NCI-H187 (cell line): ENCODE measurements around the gene C1orf116.

Experiments used
- DNase-seq, 2 experiments: peaks; one replicate each; lab custom pipeline; 2025; lab: John Stamatoyannopoulos, UW

Gene C1orf116

GRCh38 chr1:207019661-207020060 is 12.9 kb downstream of the C1orf116 start:
- no peak for DNase-seq

- no peak for DNase-seq
These were observed 13.4 kb downstream of the C1orf116 start for GRCh38 chr1:207019161-207019560.

GRCh38 chr1:207018707-207019106 is 13.8 kb downstream of the C1orf116 start:
- DNase-seq, result no peak

GRCh38 chr1:207017615-207018559 is 14.7 kb downstream of the C1orf116 start:
- DNase-seq, result no peak

GRCh38 chr1:207015791-207016190 is 16.8 kb downstream of the C1orf116 start:
- DNase-seq, result no peak

- no peak for DNase-seq
These were observed 17.8 kb downstream of the C1orf116 start for GRCh38 chr1:207014728-207015127.

- DNase-seq, result no peak
These were observed 19.1 kb downstream of the C1orf116 start for GRCh38 chr1:207013321-207014085.

- DNase-seq, result no peak
These were observed 21.8 kb downstream of the C1orf116 start for GRCh38 chr1:207010726-207011125.

- DNase-seq, result no peak
These were observed 22.6 kb downstream of the C1orf116 start for GRCh38 chr1:207009945-207010344.

- no peak for DNase-seq
These were observed 23.2 kb downstream of the C1orf116 start for GRCh38 chr1:207009182-207009850.

- DNase-seq, result no peak
These were observed 25.1 kb downstream of the C1orf116 start for GRCh38 chr1:207007352-207008033.

GRCh38 chr1:207006914-207007313 is 25.6 kb downstream of the C1orf116 start:
- DNase-seq, result no peak

GRCh38 chr1:207006083-207006482 is 26.5 kb downstream of the C1orf116 start:
- DNase-seq, result no peak

GRCh38 chr1:207004931-207005830 is 27.4 kb downstream of the C1orf116 start:
- DNase-seq, result no peak

- DNase-seq, result no peak
These were observed 29.3 kb downstream of the C1orf116 start for GRCh38 chr1:207003210-207003609.

GRCh38 chr1:207002724-207003146 is 29.8 kb downstream of the C1orf116 start:
- no peak for DNase-seq

GRCh38 chr1:207001492-207002245 is 30.9 kb downstream of the C1orf116 start:
- DNase-seq, result no peak

GRCh38 chr1:207000651-207001291 is 31.8 kb downstream of the C1orf116 start:
- no peak for DNase-seq

- DNase-seq, result no peak
These were observed 33.7 kb downstream of the C1orf116 start for GRCh38 chr1:206998816-206999215.
